Panc1 (cell line): ENCODE results near the gene SSC5D. TPM values are rescaled to one million over a fixed set of nuclear protein-coding genes. Genes with fewer than 3 reads are reported as not detected.

Experiments
- ATAC-seq: fragments of 200-7000 bp; cut with Tn5 transposase; 2 replicates; pipeline ENCODE4 v1.9.1; 2020; ENCODE audit warnings: mild to moderate bottlenecking, moderate library complexity
- BruUV-seq: library from RNA; stranded (reverse); fragments of 400-500 nt; replicated peaks from 2 replicates; lab custom pipeline; 2021; lab: Mats Ljungman, UMichigan
- CTCF ChIA-PET: fragments of 300-600 bp; sonication (Branson Sonifier 250); formaldehyde crosslinking; loops from one replicate; lab custom pipeline; 2022; ENCODE audit warnings: antibody characterized with exemption; lab: Charles Lee
- POLR2A ChIA-PET: fragments of 300-600 bp; sonication (Branson Sonifier 250); formaldehyde crosslinking; loops from one replicate; lab custom pipeline; 2022; ENCODE audit warnings: antibody characterized with exemption; lab: Charles Lee
- DNase-seq: peaks from one replicate; pipeline ENCODE4 v3.0.0-alpha.2; 2010; ENCODE audit warnings: low read depth, low spot score
- H3K27ac ChIP-seq: 2 replicates; pipeline ENCODE4 v1.5.1; 2011; ENCODE audit warnings: mild to moderate bottlenecking, low read length, inconsistent platforms
- H3K27me3 ChIP-seq: fragments of 200-500 bp; sonication (Bioruptor generic); 2 replicates; pipeline ENCODE4 v1.6.0; 2014; ENCODE audit warnings: low read length, inconsistent platforms; ENCODE audit not compliant: control insufficient read depth, insufficient read depth
- H3K36me3 ChIP-seq: fragments of 200-500 bp; sonication (Bioruptor generic); 2 replicates; pipeline ENCODE4 v1.5.1; 2014; ENCODE audit warnings: inconsistent platforms, mild to moderate bottlenecking, low read length, moderate library complexity; ENCODE audit not compliant: control insufficient read depth, insufficient read depth
- H3K4me1 ChIP-seq: 2 replicates; pipeline ENCODE4 v1.5.1; 2011; ENCODE audit warnings: inconsistent platforms, mild to moderate bottlenecking, low read length, moderate library complexity; ENCODE audit not compliant: control insufficient read depth, insufficient read depth
- H3K4me3 ChIP-seq, 2 experiments: 2 replicates each; pipeline ENCODE4 v1.5.1; 2011 to 2012; ENCODE audit warnings: low read depth in 2 of 2, low read length in 2 of 2, mild to moderate bottlenecking in 2 of 2, inconsistent platforms in 1 of 2, moderate library complexity in 1 of 2
- H3K9me3 ChIP-seq: fragments of 200-500 bp; sonication (Bioruptor generic); 2 replicates; pipeline ENCODE4 v1.5.1; 2014; ENCODE audit warnings: low read depth, mild to moderate bottlenecking, inconsistent platforms, low read length, moderate library complexity; ENCODE audit not compliant: control insufficient read depth, insufficient read depth
- POLR2AphosphoS5 ChIP-seq: IDR thresholded peaks from 2 replicates; pipeline ENCODE4 v1.6.1; 2012; ENCODE audit warnings: mild to moderate bottlenecking, low read depth, low read length, moderate library complexity
- SIN3A ChIP-seq: IDR thresholded peaks from 2 replicates; pipeline ENCODE4 v1.6.1; 2012; ENCODE audit warnings: low read depth, mild to moderate bottlenecking, low read length, moderate library complexity, borderline replicate concordance; ENCODE audit not compliant: insufficient read depth
- TCF7L2 ChIP-seq: IDR thresholded peaks from 2 replicates; pipeline ENCODE4 v1.6.1; 2011; ENCODE audit warnings: mild to moderate bottlenecking, low read depth, low read length, inconsistent platforms
- in situ Hi-C: cut with HindIII; loops from 2 replicates; pipeline ENCODE4 v1.10.0; 2016; ENCODE audit warnings: low sequenced_read_pairs, low pct_unique_long_range_greater_than_20kb
- intact Hi-C: fragments of 100-400 bp; cut with micrococcal nuclease; formaldehyde crosslinking; loops from one replicate; pipeline ENCODE4 v1.10.0; 2022; ENCODE audit not compliant: unreplicated experiment
- total RNA-seq: library from RNA; stranded (reverse); gene quantifications from one replicate; pipeline ENCODE4 v1.2.1, GENCODE V29; 2021; ENCODE audit not compliant: unreplicated experiment
- TF ChIP-seq, protein P1 (sequence below), 2 experiments: IDR thresholded peaks; 2 replicates each; pipeline ENCODE4 v1.6.1; 2011 to 2012; ENCODE audit warnings: low read depth in 2 of 2, control low read depth in 1 of 2, low read length in 1 of 2, mild to moderate bottlenecking in 1 of 2, moderate library complexity in 1 of 2; ENCODE audit not compliant: insufficient read depth in 1 of 2
- TF ChIP-seq, protein P2 (sequence below): fragments of 450-650 bp; IDR thresholded peaks from 2 replicates; pipeline ENCODE4 v1.5.1; 2017; ENCODE audit warnings: mild to moderate bottlenecking

Gene SSC5D
- total RNA-seq, 1 experiment from 2014 or later: 13.0 TPM

DNA sequence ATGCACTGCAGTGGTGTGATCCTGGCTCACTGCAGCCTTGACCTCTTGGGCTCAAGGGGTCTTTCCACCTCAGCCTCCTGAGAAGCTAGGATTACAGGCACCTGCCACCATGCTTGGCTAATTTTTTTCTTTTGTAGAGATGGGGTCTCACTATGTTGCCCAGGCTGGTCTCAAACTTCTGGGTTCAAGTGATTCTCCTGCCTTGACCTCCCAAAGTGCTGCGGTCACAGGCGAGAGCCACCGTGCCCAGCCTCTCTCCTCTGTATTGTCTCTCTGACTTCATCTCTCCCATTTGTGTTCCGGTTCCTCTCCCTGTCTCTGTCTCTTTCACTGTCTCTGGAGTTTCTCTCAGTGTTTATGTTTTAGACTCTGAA lies 22.0 kb upstream of the SSC5D start:
- Histone ChIP-seq H3K27me3 (no peaks in the 10 kb centered on the region), H3K4me1 (peaks cover 12% of the 10 kb centered on the region; the same call in 1 of the 2 replicates), H3K27ac (no peak overlapping the region), H3K9me3 (no peaks in the 10 kb centered on the region), H3K36me3 (no peaks in the 10 kb centered on the region), H3K4me3 (no peak overlapping the region)
- BruUV-seq: no TSS peak
- DNase-seq: no peak
- in situ Hi-C loops (no loop called here), intact Hi-C loops (no loop called here)
- TF ChIP-seq, protein P1, sequence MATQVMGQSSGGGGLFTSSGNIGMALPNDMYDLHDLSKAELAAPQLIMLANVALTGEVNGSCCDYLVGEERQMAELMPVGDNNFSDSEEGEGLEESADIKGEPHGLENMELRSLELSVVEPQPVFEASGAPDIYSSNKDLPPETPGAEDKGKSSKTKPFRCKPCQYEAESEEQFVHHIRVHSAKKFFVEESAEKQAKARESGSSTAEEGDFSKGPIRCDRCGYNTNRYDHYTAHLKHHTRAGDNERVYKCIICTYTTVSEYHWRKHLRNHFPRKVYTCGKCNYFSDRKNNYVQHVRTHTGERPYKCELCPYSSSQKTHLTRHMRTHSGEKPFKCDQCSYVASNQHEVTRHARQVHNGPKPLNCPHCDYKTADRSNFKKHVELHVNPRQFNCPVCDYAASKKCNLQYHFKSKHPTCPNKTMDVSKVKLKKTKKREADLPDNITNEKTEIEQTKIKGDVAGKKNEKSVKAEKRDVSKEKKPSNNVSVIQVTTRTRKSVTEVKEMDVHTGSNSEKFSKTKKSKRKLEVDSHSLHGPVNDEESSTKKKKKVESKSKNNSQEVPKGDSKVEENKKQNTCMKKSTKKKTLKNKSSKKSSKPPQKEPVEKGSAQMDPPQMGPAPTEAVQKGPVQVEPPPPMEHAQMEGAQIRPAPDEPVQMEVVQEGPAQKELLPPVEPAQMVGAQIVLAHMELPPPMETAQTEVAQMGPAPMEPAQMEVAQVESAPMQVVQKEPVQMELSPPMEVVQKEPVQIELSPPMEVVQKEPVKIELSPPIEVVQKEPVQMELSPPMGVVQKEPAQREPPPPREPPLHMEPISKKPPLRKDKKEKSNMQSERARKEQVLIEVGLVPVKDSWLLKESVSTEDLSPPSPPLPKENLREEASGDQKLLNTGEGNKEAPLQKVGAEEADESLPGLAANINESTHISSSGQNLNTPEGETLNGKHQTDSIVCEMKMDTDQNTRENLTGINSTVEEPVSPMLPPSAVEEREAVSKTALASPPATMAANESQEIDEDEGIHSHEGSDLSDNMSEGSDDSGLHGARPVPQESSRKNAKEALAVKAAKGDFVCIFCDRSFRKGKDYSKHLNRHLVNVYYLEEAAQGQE (IDR thresholded peaks at IDR 0.05; ENCODE audit: insufficient read depth in 1 of 2, low read depth in 2 of 2, low read length in 1 of 2): no peak
- TF ChIP-seq TCF7L2 (no peak), POLR2AphosphoS5 (no peak), SIN3A (no peak)
- TF ChIP-seq, protein P2, sequence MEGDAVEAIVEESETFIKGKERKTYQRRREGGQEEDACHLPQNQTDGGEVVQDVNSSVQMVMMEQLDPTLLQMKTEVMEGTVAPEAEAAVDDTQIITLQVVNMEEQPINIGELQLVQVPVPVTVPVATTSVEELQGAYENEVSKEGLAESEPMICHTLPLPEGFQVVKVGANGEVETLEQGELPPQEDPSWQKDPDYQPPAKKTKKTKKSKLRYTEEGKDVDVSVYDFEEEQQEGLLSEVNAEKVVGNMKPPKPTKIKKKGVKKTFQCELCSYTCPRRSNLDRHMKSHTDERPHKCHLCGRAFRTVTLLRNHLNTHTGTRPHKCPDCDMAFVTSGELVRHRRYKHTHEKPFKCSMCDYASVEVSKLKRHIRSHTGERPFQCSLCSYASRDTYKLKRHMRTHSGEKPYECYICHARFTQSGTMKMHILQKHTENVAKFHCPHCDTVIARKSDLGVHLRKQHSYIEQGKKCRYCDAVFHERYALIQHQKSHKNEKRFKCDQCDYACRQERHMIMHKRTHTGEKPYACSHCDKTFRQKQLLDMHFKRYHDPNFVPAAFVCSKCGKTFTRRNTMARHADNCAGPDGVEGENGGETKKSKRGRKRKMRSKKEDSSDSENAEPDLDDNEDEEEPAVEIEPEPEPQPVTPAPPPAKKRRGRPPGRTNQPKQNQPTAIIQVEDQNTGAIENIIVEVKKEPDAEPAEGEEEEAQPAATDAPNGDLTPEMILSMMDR: no peak
- ChIA-PET CTCF (interaction anchor here (0.6 to 2.8 kb wide), 3 partner anchors 13 to 38 kb away, joined by 3 to 31 read pairs (median 6); no protein-coding TSS in a partner anchor), POLR2A (no interaction called here)
- ATAC-seq: no peak

DNA sequence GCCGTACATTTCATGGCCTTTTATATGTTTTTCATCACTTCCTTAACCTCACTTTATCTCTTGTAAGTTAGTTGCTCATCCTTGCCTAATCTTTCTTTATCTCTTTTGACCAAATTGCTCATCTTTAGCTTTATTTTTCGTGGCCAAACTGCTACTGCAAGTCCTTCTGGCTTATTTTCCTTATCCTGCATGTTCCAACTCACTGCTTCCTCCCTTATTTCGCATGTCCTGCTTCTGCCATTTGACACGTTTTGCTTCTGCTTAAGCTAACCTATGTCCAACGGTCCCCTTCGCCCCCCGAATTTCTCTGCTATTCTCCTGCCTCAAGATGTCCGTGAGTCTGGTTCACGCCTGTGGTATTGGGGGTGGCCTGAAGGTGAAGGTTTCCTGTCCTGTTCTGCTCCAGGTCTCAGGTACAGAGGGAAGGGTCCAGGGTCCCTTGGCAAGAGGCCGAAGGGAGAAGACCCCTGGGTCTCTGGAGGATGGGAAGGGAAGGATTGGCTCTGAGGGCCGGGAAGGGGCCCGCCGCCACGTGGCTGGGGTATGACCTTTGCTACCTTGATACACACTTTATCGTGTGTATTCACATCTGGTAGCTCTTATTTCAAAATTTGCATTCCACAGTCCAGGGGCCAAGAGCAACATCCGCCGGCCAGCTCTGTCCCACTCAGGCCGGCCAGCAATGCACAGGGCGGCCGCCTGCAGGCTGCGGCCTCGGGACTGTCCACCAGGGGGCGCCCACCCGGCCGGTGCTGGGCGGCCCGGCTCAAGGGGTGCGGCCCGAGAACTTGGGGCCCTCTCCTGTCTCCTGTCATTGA lies 20.8 kb upstream of the SSC5D start:
- CTCF ChIA-PET: interaction anchor here (0.6 to 2.8 kb wide), 11 partner anchors 9 to 1870 kb away, joined by 3 to 31 read pairs (median 4); partner anchors contain the start of gene ZNF628
- intact Hi-C loops: no loop called here
- BruUV-seq: no TSS peak
- no peaks in the 10 kb centered on the region for H3K27me3 ChIP-seq
- in situ Hi-C loops: no loop called here
- no peaks in the 10 kb centered on the region for H3K36me3 ChIP-seq
- H3K27ac ChIP-seq: 0 out of 2 replicates have a peak overlapping the region, but pooled peaks have one; percentile 48
- TF ChIP-seq, protein P1 (IDR thresholded peaks at IDR 0.05; ENCODE audit: insufficient read depth in 1 of 2, low read depth in 2 of 2, low read length in 1 of 2): no peak
- TF ChIP-seq, protein P2: peak; percentile 100
- peaks cover 10% of the 10 kb centered on the region for H3K4me1 ChIP-seq
- H3K4me3 ChIP-seq: peak overlapping the region in 1 of 2 experiments; percentile 33; a peak in 1 of 4 replicates
- POLR2A ChIA-PET: interaction anchor here (0.5 to 0.8 kb wide), 2 partner anchors 47 to 60 kb away, joined by 4 to 9 read pairs; partner anchors contain the start of gene UBE2S
- DNase-seq (no peak), ATAC-seq (peak; percentile 87)
- H3K9me3 ChIP-seq: no peaks in the 10 kb centered on the region
